Fibroblast of lung (primary cell): ENCODE results near the gene LIMK2. TPM values are rescaled to one million over a fixed set of nuclear protein-coding genes. Genes with fewer than 3 reads are reported as not detected.
"Not testable (repeated sequence)": the region's sequence is repeated elsewhere in the genome, so short reads cannot be mapped to it uniquely, and the experiment has no call there.

Experiments
- DNase-seq, 2 donors: peaks; one replicate each; pipeline versions ENCODE4 v3.0.0 to v3.0.0-alpha.2; 2010; ENCODE audit warnings: low read depth in 2 of 2
- H2AFZ ChIP-seq: 2 replicates; pipeline ENCODE4 v1.5.1; 2012; ENCODE audit warnings: low read length, control low read depth, inconsistent platforms
- H3K27ac ChIP-seq: 2 replicates; pipeline ENCODE4 v1.5.1; 2011; ENCODE audit warnings: low read length, control low read depth; ENCODE audit not compliant: insufficient read depth
- H3K27me3 ChIP-seq: 2 replicates; pipeline ENCODE4 v1.5.1; 2011; ENCODE audit warnings: mild to moderate bottlenecking, low read length; ENCODE audit not compliant: control insufficient read depth, insufficient read depth
- H3K36me3 ChIP-seq: 2 replicates; pipeline ENCODE4 v1.5.1; 2011; ENCODE audit warnings: low read length; ENCODE audit not compliant: control insufficient read depth, insufficient read depth
- H3K4me1 ChIP-seq: 2 replicates; pipeline ENCODE4 v1.5.1; 2011; ENCODE audit warnings: low read length; ENCODE audit not compliant: control insufficient read depth, insufficient read depth; ENCODE audit errors: extremely low read depth
- H3K4me2 ChIP-seq: 2 replicates; pipeline ENCODE4 v1.5.1; 2011; ENCODE audit warnings: low read length, control low read depth; ENCODE audit not compliant: insufficient read depth; ENCODE audit errors: extremely low read depth
- H3K4me3 ChIP-seq, 4 experiments: fragments of 200-600 bp in 1 of 4; sonication (generic) in 1 of 4; replicated peaks in 1 of 4; 2 replicates each; pipeline ENCODE4 v1.5.1; 2011 to 2016; ENCODE audit warnings: low read length in 4 of 4, low read depth in 3 of 4, mild to moderate bottlenecking in 3 of 4, control low read depth in 2 of 4, inconsistent platforms in 1 of 4, mixed read lengths in 1 of 4; ENCODE audit not compliant: insufficient read depth in 1 of 4; ENCODE audit errors: control extremely low read depth in 1 of 4
- H3K79me2 ChIP-seq: 2 replicates; pipeline ENCODE4 v1.5.1; 2012; ENCODE audit warnings: mild to moderate bottlenecking, low read length, inconsistent platforms; ENCODE audit not compliant: control insufficient read depth, insufficient read depth
- H3K9ac ChIP-seq: 2 replicates; pipeline ENCODE4 v1.5.1; 2011; ENCODE audit warnings: mild to moderate bottlenecking, low read length, control low read depth; ENCODE audit not compliant: insufficient read depth
- H3K9me3 ChIP-seq: 2 replicates; pipeline ENCODE4 v1.5.1; 2012; ENCODE audit warnings: low read depth, low read length; ENCODE audit not compliant: control insufficient read depth, insufficient read depth
- H4K20me1 ChIP-seq: 2 replicates; pipeline ENCODE4 v1.5.1; 2011; ENCODE audit warnings: low read length; ENCODE audit not compliant: control insufficient read depth, insufficient read depth; ENCODE audit errors: extremely low read depth
- CTCF ChIP-seq, 2 donors: IDR thresholded peaks in 1 of 2; conservative IDR thresholded peaks in 1 of 2; 1 replicate in 1 of 2; 2 replicates in 1 of 2; pipeline ENCODE4 v1.5.1; 2011 to 2012; ENCODE audit warnings: low read length in 2 of 2, control low read depth in 1 of 2, inconsistent platforms in 1 of 2, low read depth in 1 of 2, mild to moderate bottlenecking in 1 of 2
- EZH2 ChIP-seq: IDR thresholded peaks from 2 replicates; pipeline ENCODE4 v1.5.1; 2012; ENCODE audit warnings: low read length, control low read depth, mild to moderate bottlenecking; ENCODE audit errors: missing control alignments
- polyA plus RNA-seq, 2 donors: library from polyadenylated mRNA; depleted of rRNA in 1 of 2; stranded (reverse) in 1 of 2; unstranded in 1 of 2; fragments of >200 nt; gene quantifications; 2 replicates each; pipeline ENCODE4 v1.2.1, GENCODE V29; 2011 to 2012; ENCODE audit warnings: missing spikeins in 1 of 2
- total RNA-seq: library from RNA; depleted of rRNA; stranded (reverse); fragments of >200 nt; gene quantifications from 2 replicates; pipeline ENCODE4 v1.2.1, GENCODE V29; 2014

The LIMK2 gene
- total and polyA plus RNA-seq, 2 donors (not counting 1 experiment from before 2014, with no cell fraction given) = 3.4 to 20.0 TPM

GRCh38 chr22:31223786-31224191 is 11.7 kb downstream of the LIMK2 start:
- no peaks in the 10 kb centered on the region for H4K20me1 ChIP-seq
- no peak overlapping the region for H2AFZ ChIP-seq
- no peaks in the 10 kb centered on the region for H3K79me2 ChIP-seq
- H3K9me3 ChIP-seq = no peaks in the 10 kb centered on the region
- H3K36me3 ChIP-seq = no peaks in the 10 kb centered on the region
- H3K27me3 ChIP-seq = no peaks in the 10 kb centered on the region
- H3K9ac ChIP-seq = no peak overlapping the region
- H3K4me1 ChIP-seq = no peaks in the 10 kb centered on the region
- H3K4me2 ChIP-seq = no peak overlapping the region
- no peak overlapping the region for H3K4me3 ChIP-seq
- no peak for DNase-seq
- no peak overlapping the region for H3K27ac ChIP-seq
- TF ChIP-seq CTCF (conservative IDR thresholded peaks at IDR 0.05 in 1 of 2, IDR thresholded peaks at IDR 0.05 in 1 of 2; ENCODE audit: low read depth in 1 of 2, low read length in 2 of 2) (no peak), EZH2 (no peak)

GRCh38 chr22:31224691-31225090 is 12.6 kb downstream of the LIMK2 start:
- not testable (repeated sequence) for DNase-seq, H3K9ac ChIP-seq, H3K9me3 ChIP-seq, H3K4me2 ChIP-seq, H3K36me3 ChIP-seq, H3K27me3 ChIP-seq, H3K4me1 ChIP-seq, H2AFZ ChIP-seq, H3K79me2 ChIP-seq, H3K27ac ChIP-seq, H4K20me1 ChIP-seq, H3K4me3 ChIP-seq

GRCh38 chr22:31227186-31227585 is 15.1 kb downstream of the LIMK2 start:
- Histone ChIP-seq H3K9me3 (no peaks in the 10 kb centered on the region), H3K27me3 (no peaks in the 10 kb centered on the region), H3K9ac (no peak overlapping the region), H2AFZ (no peak overlapping the region), H3K36me3 (no peaks in the 10 kb centered on the region), H4K20me1 (no peaks in the 10 kb centered on the region), H3K4me2 (no peak overlapping the region), H3K79me2 (no peaks in the 10 kb centered on the region), H3K4me1 (peaks cover 7% of the 10 kb centered on the region), H3K27ac (no peak overlapping the region), H3K4me3 (no peak overlapping the region)
- TF ChIP-seq CTCF (conservative IDR thresholded peaks at IDR 0.05 in 1 of 2, IDR thresholded peaks at IDR 0.05 in 1 of 2; ENCODE audit: low read depth in 1 of 2, low read length in 2 of 2) (no peak), EZH2 (no peak)
- no peak for DNase-seq
